DMS 273 treated with DMSO at 0.1 percent for 48 hours (cell line): Measurements from ENCODE around the gene COX6A2.

Source experiments
- DNase-seq: peaks from one replicate; lab custom pipeline; 2025; lab: John Stamatoyannopoulos, UW

COX6A2 gene

DNA sequence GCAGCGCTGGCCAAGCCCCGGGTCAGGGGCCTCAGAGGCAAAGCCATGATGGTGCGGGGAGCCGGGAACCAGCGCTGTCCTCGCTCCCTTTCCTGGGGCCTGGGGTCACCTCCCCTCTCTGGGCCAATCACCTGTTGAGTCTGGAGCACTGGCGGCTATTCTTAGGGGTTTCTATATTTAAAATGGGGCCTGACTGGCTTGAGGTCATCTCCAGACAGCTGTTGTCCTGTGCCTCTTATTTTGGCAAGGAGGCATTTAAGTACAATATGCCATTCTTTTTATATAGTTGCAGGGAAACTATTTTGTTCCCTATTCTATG is at the start of gene COX6A2:
Gene COX6A2 (minus strand): TSS at position 82 of the 319 bp plus-strand sequence. CDS start 35 bp downstream, at position 47.
- no peak for DNase-seq

DNA sequence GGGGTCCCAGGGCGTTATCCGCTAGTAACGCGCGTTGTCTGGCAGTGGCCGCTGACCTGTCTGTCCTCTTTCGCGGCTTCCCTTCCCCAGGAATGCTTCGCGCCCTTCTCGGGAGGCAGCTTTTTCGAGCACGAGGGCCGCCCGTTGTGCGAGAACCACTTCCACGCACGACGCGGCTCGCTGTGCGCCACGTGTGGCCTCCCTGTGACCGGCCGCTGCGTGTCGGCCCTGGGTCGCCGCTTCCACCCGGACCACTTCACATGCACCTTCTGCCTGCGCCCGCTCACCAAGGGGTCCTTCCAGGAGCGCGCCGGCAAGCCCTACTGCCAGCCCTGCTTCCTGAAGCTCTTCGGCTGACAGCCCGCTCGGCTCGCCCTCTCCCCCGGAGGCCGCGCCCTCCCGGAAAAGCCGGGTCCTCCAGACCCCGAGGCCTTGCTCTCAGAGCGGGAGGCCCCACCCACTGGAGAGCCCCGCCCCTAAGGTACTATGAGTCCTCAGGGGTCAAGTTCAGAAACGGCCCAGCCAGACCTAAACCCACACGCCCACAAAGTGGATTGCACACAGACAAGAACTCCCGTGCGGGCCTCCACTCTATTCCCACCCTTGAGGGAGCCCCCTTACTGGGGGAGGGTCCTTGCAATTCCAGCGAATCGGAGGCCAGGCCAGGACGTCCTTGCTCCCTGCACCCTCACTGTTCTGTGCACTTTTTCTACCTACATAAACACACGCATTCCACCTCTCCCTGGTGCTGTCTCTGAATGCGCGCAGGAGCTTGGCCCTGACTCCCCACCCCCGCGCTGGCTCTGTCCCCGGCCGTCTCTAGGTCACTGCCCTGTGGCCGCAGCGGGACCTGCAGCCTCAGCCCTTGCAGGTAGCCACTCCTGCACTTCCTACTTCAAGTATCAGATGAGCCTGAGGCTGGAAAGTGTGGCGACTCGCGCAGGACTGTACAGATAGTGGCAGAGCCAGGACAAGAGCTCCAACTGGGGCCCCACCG is 49.4 kb upstream of the COX6A2 start:
- DNase-seq: no peak

DNA sequence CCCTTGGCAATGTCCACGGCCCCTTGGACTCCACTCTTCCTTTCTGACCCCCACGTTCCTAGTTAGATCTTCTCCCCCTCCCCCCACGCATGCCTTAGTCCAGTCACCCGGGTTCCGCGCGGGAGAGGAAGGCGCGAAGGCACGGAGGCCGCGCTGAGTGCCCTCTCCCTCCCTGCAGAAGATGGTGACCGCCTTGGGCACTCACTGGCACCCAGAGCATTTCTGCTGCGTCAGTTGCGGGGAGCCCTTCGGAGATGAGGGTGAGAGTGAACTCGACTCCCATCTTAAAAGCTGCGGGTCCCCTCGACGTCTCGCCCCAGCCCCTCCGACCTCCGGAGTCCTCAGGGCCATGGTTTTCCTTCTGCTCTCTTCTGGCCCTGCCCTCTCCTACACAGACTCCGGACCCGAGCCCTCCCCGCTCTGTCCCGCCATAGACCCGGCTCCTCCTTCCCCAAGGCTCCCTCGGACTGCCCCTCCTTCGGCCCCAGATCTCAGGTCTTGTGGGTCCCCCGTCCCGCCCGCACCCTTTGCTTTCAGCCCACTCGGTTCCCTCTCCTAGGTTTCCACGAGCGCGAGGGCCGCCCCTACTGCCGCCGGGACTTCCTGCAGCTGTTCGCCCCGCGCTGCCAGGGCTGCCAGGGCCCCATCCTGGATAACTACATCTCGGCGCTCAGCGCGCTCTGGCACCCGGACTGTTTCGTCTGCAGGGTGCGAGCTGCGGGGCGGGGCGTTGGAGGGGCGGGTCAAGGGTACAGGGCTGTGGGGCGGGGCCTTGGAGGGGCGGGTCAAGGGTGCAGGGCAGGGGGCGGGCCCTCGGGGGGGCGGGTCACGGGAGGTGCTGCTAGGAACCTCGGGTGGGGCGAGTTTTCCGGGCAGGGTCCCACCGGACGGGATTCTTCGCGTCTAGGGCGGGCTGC is 48.4 kb upstream of the COX6A2 start:
- no peak for DNase-seq

DNA sequence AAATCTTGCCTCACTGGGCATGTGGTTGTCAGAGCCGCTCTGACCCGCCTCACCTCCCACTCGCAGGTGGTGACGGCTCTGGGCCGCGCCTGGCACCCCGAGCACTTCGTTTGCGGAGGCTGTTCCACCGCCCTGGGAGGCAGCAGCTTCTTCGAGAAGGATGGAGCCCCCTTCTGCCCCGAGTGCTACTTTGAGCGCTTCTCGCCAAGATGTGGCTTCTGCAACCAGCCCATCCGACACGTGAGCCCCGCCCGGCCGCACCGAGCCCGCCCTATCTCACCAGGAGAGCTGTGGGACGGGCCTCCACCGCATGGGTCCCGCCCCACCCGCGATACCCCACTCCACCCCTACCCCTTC is 47.8 kb upstream of the COX6A2 start:
- DNase-seq: no peak

DNA sequence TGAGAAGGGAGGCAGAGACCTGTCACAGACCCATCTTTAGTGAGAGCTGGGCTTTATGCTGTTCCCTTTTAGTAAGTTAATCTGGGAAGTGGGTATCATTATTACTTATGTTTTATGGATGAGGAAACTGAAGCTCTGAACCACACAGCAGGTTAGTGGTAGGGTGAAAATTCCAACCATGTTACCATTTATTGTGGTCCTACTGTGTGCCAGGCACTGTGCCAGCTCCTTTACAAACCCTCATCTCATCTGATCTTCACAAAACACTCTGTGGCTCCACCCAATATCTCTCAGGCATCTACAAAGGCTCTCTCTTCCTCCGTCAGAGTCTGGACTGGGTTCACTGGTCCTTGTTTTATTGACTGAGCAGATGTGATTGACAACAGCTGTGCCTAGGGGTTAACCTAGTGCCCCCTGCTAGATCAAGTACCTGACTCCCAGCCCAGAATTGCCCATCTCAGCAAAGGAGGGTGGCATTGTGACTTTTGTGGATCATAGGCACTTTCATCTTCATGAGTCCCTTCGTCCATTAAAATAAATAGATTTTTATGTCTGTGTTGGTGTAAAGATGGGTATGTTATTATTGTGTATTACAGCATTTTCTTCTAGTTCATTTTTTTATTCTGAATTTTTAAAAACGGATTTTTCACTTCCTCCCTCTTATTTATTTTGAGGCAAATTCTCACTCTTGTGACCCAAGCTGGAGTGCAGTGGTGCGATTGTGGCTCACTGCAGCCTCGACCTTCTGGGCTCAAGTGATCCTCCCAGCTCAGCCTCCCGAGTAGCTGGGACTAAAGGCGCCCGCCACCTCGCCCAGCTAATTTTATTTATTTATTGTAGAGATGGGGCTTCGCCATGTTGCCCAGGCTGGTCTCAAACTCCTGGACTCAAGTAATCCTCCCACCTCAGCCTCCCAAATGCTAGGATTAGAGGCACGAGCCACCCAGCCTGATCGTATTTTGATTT is 46.9 kb upstream of the COX6A2 start:
- DNase-seq: no peak

DNA sequence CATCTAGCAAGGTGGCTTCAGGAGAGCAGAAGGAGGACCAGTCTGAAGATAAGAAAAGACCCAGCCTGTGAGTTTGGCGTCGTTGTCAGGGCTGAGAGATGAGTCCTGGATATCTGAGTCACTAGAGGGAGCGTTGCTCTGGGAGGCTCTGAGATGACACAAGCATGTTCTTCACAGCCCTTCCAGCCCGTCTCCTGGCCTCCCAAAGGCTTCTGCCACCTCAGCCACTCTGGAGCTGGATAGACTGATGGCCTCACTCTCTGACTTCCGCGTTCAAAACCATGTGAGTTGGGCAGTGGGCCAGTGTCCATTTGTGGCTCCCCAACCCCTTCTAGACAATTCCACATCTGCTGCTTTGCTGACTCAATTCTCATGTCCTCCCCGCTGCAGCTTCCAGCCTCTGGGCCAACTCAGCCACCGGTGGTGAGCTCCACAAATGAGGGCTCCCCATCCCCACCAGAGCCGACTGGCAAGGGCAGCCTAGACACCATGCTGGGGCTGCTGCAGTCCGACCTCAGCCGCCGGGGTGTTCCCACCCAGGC is 46.1 kb upstream of the COX6A2 start:
- DNase-seq: no peak

DNA sequence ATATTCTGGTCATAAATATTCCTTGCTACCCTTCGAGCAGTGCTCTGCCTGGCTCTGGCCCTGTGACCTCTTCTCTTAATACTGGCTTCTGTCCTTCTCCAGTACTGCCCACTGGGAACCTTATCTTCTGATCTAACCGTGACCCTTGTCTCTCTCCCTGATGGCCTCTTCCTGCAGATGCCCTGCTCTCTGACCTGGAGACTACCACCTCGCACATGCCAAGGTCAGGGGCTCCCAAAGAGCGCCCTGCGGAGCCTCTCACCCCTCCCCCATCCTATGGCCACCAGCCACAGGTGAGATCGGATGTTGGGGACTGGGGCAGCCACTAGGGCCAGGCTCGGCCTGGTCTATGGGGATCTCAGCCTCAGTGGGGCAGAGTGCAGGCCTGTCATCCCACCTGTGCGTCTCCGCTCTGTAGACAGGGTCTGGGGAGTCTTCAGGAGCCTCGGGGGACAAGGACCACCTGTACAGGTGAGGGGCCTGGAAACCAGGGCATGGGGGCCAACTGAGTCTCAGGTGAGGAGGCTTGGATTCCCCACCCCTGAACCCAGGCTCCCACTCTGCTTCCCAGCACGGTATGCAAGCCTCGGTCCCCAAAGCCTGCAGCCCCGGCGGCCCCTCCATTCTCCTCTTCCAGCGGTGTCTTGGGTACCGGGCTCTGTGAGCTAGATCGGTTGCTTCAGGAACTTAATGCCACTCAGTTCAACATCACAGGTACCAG is 45.3 kb upstream of the COX6A2 start:
- DNase-seq: no peak

DNA sequence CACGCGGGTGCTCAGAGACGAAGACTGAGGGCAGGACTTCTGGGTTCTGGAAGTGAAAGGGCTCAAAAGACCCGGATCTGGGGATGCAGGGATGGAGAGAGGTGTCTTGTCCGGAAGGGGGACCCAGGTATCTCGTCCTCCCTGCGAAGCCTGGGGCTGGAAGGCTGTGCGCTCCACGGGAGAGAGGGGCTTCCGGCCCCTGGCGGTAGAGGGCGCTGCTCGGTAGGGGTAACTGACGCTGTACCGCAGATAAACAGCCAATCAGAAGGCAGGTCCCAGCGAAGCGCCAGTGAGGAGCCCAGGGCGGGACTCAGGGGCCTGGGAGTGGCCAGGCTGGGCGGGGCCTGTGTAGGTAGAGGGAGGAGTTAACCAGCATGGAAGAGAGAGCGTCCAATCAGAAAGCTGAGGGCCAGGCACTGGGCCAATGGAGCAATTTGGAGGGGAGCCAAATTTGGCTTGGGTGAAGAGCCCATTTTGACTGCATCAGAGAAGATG is 44.6 kb upstream of the COX6A2 start:
- no peak for DNase-seq

DNA sequence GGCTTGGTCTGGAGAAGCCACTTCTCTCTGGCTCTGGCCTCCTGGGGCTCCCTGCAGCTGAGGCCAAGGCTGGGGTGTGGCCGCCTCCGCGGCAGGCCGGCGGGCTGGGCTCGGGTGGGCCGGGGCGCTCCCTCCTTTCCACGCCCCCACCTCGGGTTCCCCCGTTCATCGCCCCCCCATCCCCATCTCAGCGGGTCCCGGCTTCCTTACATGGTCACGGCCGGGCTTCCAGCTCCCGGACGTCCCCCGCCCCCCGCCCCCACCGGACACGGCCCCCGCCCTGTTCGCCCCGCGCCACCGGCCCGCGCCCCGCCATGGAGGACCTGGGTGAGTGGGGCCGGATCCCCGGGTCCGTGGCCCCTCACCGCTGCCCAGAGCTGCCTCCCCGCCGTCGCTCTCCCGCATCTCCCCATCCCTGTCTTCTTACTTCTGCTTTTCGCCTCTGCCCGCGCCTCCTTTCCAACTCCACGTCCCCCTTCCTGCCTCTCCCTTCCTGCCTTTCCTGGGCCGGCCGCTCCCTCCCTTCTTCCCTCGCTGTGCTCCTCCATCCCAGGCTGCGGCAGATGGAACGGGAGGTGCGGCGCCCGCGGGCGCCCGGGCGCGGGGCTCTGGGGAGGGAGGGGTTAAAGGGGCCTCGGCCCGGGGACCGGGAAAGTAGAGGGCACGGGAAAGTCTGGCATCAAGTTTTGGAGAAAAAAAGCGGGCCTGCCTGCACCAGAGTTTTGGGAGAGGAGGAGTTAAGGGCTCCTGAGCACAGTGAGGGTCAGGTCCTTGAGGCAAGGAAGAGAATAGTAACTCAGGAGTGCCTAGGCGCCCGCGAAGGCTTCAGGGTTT is 43.9 kb upstream of the COX6A2 start, which contains the start of gene TGFB1I1:
Gene TGFB1I1 (plus strand): TSS at position 278 of the 834 bp plus-strand sequence. CDS start 37 bp downstream, at position 315.
- DNase-seq: no peak

DNA sequence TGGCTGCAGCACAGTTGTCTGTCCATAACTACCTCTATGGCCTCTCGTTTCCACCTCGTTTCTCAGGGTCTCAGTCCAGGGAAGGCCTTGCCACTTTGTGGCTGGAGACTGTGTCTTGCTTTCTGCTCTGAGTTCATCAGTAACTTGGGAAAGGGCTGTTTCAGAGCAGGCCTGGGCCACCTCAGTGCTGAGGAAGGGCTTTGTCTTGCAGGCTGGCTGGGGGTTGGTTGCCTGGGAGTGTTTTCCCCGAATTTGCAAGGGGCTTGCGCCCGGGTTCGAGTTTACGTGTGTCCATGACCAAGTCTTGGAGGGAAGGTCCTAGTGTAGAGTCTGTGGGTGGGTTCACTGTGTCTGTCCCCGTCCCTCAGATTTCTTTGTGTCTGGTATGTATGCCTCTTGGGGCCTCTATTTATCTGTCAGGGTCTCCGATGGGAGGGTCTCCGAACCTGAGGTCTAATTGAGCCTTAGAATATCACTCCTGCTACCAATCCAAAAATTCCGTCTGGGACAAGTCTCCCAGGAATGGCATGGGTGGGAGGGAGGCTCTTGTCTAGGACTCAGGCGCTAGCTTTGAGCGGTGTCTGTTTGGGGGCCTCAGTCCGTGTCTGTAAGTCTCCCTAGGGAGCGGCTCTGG is 43.2 kb upstream of the COX6A2 start:
- no peak for DNase-seq

DNA sequence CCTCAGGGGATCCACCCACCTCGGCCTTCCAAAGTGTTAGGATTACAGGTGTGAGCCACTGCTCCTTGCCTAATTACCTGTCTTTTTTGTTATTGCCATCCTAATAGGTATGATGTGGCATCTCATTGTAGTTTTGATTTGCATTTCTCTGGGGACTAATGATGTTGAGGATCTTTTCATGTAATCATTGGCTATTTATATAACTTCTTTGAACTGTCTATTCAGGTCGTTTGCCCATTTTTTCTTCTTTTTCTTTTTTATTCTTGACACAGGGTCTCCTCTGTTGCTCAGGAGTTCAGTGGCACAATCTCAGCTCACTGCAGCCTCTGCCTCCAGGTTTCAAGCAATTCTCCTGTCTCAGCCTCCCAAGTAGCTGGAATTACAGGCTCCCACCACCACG is 42.5 kb upstream of the COX6A2 start:
- no peak for DNase-seq

DNA sequence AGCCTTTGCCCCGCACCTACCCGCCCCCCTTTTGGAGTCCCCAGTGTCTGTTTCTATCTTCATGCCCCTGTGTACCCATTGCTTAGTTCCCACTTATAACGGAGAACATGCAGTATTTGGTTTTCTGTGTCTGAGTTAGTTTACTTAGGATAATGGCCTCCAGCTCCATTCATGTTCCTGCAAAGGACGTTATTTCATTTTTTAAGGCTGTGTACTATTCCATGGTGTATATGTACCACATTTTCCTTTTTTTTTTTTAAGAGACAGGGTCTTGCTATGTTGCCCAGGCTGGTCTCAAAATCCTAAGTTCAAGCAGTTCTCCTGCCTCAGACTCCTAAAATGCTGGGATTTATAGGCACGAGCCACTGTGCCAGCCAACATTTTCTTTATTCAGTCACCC is 39.7 kb upstream of the COX6A2 start:
- no peak for DNase-seq

DNA sequence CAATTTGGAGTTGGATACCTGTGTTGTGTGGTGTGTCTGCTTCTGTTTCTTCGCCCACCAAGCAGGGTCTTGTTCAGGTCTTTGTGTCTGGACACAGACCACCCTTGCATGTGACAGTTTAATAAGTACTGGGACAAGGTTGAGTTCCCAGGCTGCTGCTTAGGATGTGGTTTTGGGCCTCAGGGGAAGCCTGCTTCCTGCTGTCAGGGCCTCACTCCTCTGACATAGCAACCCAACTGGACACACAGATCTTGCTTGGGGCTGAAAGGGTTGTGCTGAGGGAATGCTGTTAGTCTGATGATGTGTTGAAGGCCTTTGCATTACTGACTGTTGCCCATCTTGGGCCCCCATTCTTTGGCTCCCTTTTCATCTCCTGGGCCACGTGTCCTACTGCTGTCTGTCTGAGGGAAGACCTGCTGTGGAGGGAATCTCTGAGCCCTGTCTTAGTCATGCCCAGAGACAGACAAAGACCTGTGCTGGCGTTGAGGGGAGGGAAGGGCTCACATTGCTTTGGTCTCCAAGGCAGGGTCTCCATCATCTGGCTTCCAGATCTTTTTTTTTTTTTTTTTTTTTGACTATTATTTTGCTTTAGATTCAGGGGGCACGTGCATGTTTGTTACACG is 39.1 kb upstream of the COX6A2 start:
- DNase-seq: no peak

DNA sequence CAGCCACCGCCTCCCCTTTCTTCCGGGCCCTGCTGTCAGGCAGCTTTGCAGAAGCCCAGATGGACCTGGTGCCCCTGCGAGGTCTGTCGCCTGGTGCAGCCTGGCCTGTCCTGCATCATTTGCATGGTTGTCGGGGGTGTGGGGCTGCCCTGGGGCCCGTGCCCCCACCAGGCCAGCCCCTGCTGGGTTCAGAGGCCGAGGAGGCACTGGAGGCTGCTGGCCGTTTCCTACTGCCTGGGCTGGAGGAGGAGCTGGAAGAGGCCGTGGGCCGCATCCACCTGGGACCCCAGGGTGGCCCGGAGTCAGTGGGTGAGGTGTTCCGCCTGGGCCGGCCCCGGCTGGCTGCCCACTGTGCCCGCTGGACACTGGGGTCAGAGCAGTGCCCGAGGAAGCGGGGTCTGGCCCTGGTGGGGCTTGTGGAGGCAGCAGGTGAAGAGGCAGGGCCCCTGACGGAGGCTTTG is 38.3 kb upstream of the COX6A2 start:
- DNase-seq: no peak

DNA sequence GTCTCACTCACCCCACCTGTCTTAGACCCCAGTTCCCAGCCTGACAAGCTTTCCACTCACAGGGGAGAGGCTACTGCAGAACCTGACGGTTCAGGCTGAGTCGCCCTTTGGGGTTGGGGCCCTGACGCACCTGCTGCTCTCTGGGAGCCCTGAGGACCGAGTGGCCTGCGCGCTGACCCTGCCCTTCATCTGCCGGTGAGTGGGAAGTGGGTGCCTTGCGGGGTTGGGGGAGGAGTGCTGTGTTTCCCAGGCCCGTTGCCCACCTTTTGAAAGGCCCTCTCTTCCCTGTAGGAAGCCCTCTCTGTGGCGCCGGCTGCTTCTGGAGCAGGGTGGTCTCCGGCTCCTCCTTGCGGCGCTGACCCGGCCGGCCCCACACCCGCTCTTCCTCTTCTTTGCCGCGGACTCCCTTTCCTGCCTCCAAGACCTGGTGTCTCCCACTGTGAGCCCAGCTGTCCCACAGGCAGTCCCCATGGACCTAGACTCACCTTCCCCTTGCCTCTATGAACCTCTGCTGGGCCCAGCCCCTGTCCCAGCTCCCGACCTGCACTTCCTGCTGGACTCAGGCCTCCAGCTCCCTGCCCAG is 37.7 kb upstream of the COX6A2 start:
- no peak for DNase-seq

DNA sequence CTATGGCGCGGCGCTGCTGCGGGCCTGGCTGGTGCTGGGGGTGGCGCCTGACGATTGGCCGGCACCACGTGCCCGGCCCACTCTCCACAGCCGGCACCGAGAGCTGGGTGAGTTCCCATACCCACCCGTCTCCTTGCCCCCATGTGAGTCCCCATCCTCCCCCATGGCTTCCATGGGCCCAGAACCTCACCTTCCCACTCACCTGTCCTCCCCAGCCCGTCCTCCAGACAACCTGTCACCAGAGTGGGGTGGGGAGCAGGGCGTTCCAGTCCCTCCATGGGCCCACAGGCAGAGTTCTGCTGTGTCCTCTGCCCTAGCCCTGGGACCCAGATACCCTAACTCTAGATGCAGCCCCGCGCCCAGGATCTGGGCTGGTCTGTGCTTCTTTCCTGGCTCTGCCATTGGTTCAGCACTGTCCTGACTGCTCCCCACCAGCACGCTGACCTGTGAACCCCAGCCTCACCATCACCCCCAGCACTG is 36.7 kb upstream of the COX6A2 start:
- DNase-seq: no peak

DNA sequence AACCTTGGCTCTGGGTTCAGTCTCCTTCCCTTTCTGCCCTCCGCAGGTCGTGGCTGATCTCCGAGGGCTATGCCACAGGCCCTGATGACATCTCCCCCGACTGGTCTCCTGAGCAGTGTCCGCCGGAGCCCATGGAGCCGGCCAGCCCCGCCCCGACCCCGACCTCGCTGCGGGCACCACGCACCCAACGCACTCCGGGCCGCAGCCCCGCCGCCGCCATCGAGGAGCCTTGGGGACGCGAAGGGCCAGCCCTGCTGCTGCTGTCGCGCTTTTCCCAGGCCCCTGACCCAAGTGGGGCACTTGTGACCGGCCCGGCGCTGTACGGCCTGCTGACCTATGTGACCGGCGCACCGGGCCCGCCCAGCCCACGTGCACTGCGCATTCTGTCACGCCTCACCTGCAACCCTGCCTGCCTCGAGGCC is 36.2 kb upstream of the COX6A2 start:
- no peak for DNase-seq
